HG02759 (cell line): ENCODE data around the gene FRMD8.
"Not testable (repeated sequence)": the region's sequence is repeated elsewhere in the genome, so short reads cannot be mapped to it uniquely, and the experiment has no call there.

Experiments
- ATAC-seq: cut with Tn5 transposase; IDR thresholded peaks from one replicate; pipeline ENCODE4 v1.9.1; 2021; ENCODE audit warnings: mild to moderate bottlenecking, moderate library complexity; ENCODE audit not compliant: unreplicated experiment

FRMD8 gene

DNA sequence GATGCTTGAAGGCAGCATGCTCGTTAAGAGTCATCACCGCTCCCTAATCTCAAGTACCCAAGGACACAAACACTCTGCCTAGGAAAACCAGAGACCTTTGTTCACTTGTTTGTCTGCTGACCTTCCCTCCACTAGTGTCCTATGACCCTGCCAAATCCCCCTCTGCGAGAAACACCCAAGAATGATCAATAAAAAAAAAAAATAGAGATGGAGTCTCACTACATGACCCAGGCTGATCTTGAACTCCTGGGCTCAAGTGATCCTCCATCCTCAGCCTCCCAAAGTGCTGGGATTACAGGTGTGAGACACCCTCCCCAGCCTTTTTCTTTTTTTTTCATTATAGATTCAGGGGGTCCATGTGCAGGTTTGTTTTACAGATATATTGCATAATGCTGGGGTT is 65.8 kb downstream of the FRMD8 start:
- not testable (repeated sequence) for ATAC-seq

DNA sequence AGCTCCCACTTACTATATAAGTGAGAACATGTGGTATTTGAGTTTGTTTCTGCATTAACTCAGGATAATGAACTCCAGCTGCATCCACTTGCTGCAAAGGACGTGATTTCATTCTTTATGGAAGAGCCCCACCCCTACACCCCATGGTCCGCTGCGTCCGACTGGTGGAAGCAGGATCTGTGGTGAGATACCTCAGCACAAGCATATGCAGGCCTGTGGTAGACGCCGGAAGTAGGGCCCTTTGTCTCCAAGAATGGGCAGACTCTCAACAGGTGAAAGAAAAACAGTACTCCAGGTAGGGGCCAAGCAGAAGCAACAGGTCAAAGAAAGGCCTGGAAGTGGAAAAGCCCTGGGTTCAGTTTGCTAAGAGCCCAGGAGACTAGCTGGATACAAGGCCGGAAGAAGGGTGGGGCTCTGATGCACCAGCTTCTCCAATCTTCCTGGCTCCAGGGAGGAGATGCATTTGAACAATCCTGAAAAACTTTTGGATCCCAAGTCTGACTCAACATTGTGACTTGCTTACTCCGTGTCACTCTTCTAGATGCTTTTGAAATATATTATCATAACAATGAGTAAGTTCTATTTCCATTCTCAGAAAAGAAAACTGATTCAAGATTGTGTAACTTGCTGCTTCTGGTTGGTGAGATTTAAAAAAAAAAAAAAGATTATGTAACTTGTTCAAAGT is 66.5 kb downstream of the FRMD8 start:
- ATAC-seq = no peak

- no peak for ATAC-seq
These were observed 67.9 kb downstream of the FRMD8 start for GRCh38 chr11:65454311-65454695.

DNA sequence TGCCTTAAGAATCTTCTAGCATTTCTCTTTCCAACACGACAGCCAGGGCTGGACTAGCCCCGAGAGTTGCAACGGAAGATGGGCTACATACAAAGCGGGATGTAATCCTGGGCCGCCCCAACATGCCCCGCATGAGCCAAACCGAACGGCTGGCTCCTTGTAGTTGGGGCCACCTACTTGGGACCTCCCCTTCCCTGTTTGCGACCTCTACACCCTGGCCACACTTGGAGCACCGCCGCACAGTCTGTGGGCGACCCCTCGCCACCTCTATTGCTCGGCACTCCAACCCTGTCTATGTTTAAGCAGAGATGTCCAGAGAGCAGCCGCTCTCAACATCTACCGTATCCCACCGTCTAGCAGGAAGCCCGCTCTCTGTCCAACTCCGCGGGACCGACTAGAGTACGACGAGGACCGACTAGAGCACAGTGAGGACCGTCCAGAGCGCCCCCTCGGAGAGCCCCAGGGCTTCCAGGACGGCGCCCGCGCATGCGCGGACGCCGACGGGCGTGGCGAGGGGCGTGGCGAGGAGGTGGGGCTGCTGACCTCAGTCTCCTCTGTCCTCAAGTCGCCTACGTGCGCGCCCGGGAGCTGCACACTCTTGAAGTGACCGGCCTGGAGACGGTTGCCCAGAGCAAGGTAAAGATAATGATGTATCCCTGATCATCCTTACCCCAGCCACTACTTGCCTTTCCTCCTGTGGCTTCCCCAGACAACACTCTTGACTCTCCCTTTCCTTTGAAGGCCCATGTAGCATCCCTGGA is 68.4 kb downstream of the FRMD8 start:
- ATAC-seq = peak; percentile 93

DNA sequence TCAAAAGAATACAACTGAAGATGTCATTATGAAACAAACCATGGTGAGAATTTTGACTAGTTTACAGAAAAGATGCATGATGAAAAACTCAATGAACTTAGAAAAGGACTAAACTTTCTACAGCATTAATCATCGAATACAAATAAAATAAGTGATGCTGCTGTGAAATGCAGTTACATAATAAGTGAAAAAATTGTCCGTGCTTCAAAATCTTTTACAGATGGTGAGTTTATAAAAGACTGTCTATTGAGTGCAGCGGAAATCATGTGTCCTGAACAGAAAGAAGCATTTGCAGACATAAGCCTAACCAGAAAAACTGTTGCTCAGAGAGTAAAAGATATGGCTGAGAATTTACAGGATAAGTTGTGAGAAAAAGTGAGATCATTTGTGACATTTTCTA is 70.0 kb downstream of the FRMD8 start:
- ATAC-seq = no peak

GRCh38 chr11:65459552-65459951 is 73.1 kb downstream of the FRMD8 start:
- ATAC-seq = no peak
